Sciatic nerve (tissue), 2 donors: Measurements from ENCODE around the gene DPH3. TPM values are rescaled to one million over a fixed set of nuclear protein-coding genes. Genes with fewer than 3 reads are reported as not detected.

Experiments used
- ATAC-seq: fragments of 200-7000 bp; cut with Tn5 transposase; one replicate; pipeline ENCODE4 v1.9.1; 2020; ENCODE audit warnings: mild to moderate bottlenecking, moderate library complexity
- DNase-seq: peaks from one replicate; pipeline ENCODE4 v3.0.0-alpha.2; 2020; ENCODE audit warnings: low spot score
- intact Hi-C: fragments of 100-400 bp; cut with DNase I; formaldehyde crosslinking; loops from one replicate; pipeline ENCODE4 v1.14.2; 2022
- total RNA-seq: library from RNA; stranded (reverse); fragmentation: NEBNext Ultra II Directional; extraction: Animal tissue kit (Norgen Biotek cat#: 25700); gene quantifications from one replicate; pipeline ENCODE4 v1.2.1, GENCODE V29; 2021
- donor health status: DM: no; HTN: no; CAD: no.
- donor health status: DM: no; HTN: no; CAD: no.

DPH3 gene
- total RNA-seq, 1 donor from 2014 or later: 19.4 TPM

DNA sequence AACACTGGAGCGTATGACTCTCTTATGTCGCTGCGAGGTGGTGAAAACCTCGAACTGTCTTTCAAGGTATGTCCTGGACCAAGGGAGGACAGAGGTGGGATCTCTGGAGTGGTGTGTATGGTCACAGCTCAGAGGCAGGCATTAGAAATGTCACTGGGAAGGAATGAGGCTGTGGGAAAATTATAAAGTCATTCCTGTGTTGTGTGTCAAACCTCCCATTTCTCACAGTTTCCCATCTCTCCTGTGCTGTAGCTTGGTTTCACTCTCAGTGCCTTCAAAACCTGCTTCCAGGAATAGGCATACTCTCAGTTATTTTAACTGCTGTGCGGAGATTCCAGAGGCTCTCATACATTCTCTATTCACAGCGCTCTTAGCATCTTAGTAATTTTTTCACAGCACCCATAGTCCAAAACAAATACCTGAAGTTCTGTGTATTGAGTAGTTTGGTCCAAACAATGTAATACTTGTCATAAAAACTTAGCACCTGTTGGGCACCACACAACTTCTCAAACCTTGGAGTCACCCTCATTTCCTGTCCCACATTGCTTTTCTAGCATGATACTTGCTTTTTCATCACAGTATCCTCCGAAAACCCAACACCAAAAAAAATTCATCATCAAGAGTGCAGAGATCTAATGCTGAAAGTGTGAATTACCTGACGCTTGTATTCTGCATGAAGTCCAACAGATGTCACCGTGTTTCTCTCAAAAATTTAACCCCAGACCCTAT is 53.4 kb downstream of the DPH3 start:
- no peak for DNase-seq
- intact Hi-C loops: no loop called here
- ATAC-seq: no peak

Other genes starting within 250 kb of the DPH3 start
- gene GALNT15, start 90.3 kb downstream of the DPH3 start, total RNA-seq: 54.4 TPM
- gene OXNAD1, start 269 bp upstream of the DPH3 start, total RNA-seq: 12.6 TPM
- gene RFTN1, start 248.8 kb upstream of the DPH3 start, total RNA-seq: 119 TPM